HCT116 (cell line): Measurements from ENCODE around the gene SPAG8.

Source experiments
- ATF3 ChIP-seq: IDR thresholded peaks from 2 replicates; pipeline ENCODE4 v1.6.1; 2012
- CTCF ChIP-seq, 3 experiments: fragments of 200-600 bp in 1 of 3; sonication (generic) in 1 of 3; IDR thresholded peaks in 2 of 3; conservative IDR thresholded peaks in 1 of 3; 2 replicates each; pipeline ENCODE4 v1.5.1; 2012 to 2017; ENCODE audit warnings: low read depth in 2 of 3, low read length in 2 of 3, antibody characterized with exemption in 1 of 3, borderline replicate concordance in 1 of 3, control low read depth in 1 of 3, mild to moderate bottlenecking in 1 of 3, mixed read lengths in 1 of 3, mixed run types in 1 of 3, moderate library complexity in 1 of 3; ENCODE audit not compliant: insufficient read depth in 1 of 3
- EZH2 ChIP-seq: fragments of 200-600 bp; sonication (generic); IDR thresholded peaks from 2 replicates; pipeline ENCODE4 v1.6.1; 2017; ENCODE audit warnings: antibody characterized with exemption, mixed run types
- EZH2phosphoT487 ChIP-seq: fragments of 200-600 bp; IDR thresholded peaks from 2 replicates; pipeline ENCODE4 v1.6.1; 2018; ENCODE audit warnings: antibody characterized with exemption, borderline replicate concordance
- JUND ChIP-seq: IDR thresholded peaks from 2 replicates; pipeline ENCODE4 v1.6.1; 2012
- POLR2A ChIP-seq: IDR thresholded peaks from 2 replicates; pipeline ENCODE4 v1.7.0; 2011; ENCODE audit warnings: borderline replicate concordance; ENCODE audit not compliant: insufficient read depth, insufficient read length; ENCODE audit errors: extremely low read depth
- POLR2AphosphoS5 ChIP-seq: IDR thresholded peaks from 2 replicates; pipeline ENCODE4 v1.6.1; 2011; ENCODE audit warnings: mild to moderate bottlenecking, low read depth, low read length, moderate library complexity
- REST ChIP-seq: IDR thresholded peaks from 2 replicates; pipeline ENCODE4 v1.6.1; 2012; ENCODE audit warnings: low read depth
- SP1 ChIP-seq: IDR thresholded peaks from 2 replicates; pipeline ENCODE4 v1.6.1; 2012; ENCODE audit warnings: low read depth
- ZFX ChIP-seq: fragments of 450-650 bp; IDR thresholded peaks from 2 replicates; pipeline ENCODE4 v1.6.1; 2017

DNA sequence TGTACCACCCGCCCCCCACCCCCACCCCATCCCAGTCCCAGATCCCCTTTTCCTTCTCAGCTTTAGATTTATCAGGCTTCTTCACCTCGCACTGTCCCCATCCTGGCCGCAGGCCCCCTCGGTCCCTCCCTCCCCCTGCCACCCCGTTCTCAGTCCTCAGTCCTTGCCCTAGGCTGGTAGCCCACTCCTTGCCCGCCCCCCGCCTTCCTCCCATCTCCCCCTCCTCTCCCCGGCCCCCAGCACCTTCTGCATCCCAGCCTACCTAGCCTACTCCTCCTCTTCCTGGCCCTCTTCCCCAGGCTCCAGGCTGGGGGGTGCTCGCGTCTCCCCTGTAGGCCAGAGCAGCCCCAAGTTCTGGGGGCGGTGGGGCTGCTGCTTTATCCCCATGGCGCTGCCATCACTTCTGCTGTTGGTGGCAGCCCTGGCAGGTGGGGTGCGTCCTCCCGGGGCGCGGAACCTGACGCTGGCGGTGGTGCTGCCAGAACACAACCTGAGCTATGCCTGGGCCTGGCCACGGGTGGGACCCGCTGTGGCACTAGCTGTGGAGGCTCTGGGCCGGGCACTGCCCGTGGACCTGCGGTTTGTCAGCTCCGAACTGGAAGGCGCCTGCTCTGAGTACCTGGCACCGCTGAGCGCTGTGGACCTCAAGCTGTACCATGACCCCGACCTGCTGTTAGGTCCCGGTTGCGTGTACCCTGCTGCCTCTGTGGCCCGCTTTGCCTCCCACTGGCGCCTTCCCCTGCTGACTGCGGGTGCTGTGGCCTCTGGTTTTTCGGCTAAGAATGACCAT is 19.8 kb downstream of the SPAG8 start:
- TF ChIP-seq JUND: no peak
- TF ChIP-seq CTCF (IDR thresholded peaks at IDR 0.05 in 2 of 3, conservative IDR thresholded peaks at IDR 0.05 in 1 of 3; ENCODE audit: borderline replicate concordance in 1 of 3, insufficient read depth in 1 of 3, low read depth in 2 of 3, low read length in 2 of 3): no peak
- no peak for TF ChIP-seq POLR2AphosphoS5
- TF ChIP-seq EZH2phosphoT487: no peak
- TF ChIP-seq POLR2A: no peak
- no peak for TF ChIP-seq SP1
- TF ChIP-seq ZFX: no peak
- TF ChIP-seq ATF3: no peak
- TF ChIP-seq EZH2: no peak
- TF ChIP-seq REST: no peak
